Transverse colon (tissue), 4 donors: ENCODE data around the gene NKIRAS2. TPM values are rescaled to one million over a fixed set of nuclear protein-coding genes. Genes with fewer than 3 reads are reported as not detected.
A peak's percentile ranks its signal among the peaks of the same experiment; 100 is the strongest.

Source experiments
- DNase-seq: peaks from one replicate; pipeline ENCODE4 v3.0.0-alpha.2; 2019
- H3K27ac ChIP-seq, 4 donors: fragments of 200-600 bp; sonication (generic); 2 replicates each; pipeline ENCODE4 v1.5.1; 2016 to 2018; ENCODE audit warnings: inconsistent platforms in 4 of 4
- H3K27me3 ChIP-seq: fragments of 200-600 bp; sonication (generic); 2 replicates; pipeline ENCODE4 v1.5.1; 2017; ENCODE audit warnings: inconsistent platforms
- H3K36me3 ChIP-seq, 4 donors: fragments of 200-600 bp; sonication (generic); 2 replicates each; pipeline ENCODE4 v1.5.1; 2017 to 2019; ENCODE audit warnings: inconsistent platforms in 4 of 4
- H3K4me1 ChIP-seq, 4 donors: fragments of 200-600 bp; sonication (generic); 2 replicates each; pipeline ENCODE4 v1.5.1; 2017 to 2020; ENCODE audit warnings: inconsistent platforms in 4 of 4
- H3K4me3 ChIP-seq, 4 donors: fragments of 200-600 bp; sonication (generic); 1 replicate in 1 of 4; 2 replicates in 3 of 4; pipeline versions ENCODE4 v1.5.1 to v1.6.1; 2017 to 2019; ENCODE audit warnings: inconsistent platforms in 4 of 4
- H3K9me3 ChIP-seq, 2 donors: fragments of 200-600 bp; sonication (generic); 2 replicates each; pipeline ENCODE4 v1.5.1; 2017 to 2019; ENCODE audit warnings: inconsistent platforms in 2 of 2
- CTCF ChIP-seq, 5 experiments: fragments of 200-600 bp in 3 of 5; fragments of 450-650 bp in 2 of 5; sonication (generic) in 3 of 5; IDR thresholded peaks; 1 replicate in 2 of 5; 2 replicates in 3 of 5; pipeline ENCODE4 v1.5.1; 2016 to 2017; ENCODE audit warnings: antibody characterized with exemption in 5 of 5, inconsistent platforms in 3 of 5, mild to moderate bottlenecking in 2 of 5, moderate library complexity in 1 of 5
- EP300 ChIP-seq: sonication (generic); formaldehyde crosslinking; IDR thresholded peaks from one replicate; pipeline ENCODE4 v1.6.1; 2017; ENCODE audit warnings: antibody characterized with exemption, low read depth
- POLR2A ChIP-seq: fragments of 450-650 bp; IDR thresholded peaks from one replicate; pipeline ENCODE4 v1.6.1; 2016; ENCODE audit warnings: antibody characterized with exemption, mild to moderate bottlenecking, moderate library complexity
- POLR2AphosphoS5 ChIP-seq, 3 donors: sonication (generic); formaldehyde crosslinking; IDR thresholded peaks; one replicate each; pipeline ENCODE4 v1.6.1; 2016; ENCODE audit warnings: antibody characterized with exemption in 3 of 3
- whole genome bisulfite sequencing, 2 donors: methylation state at CpG; one replicate each; pipeline ENCODE4 v1.1.5; 2018; ENCODE audit warnings: low coverage in 1 of 2; 5-methylcytosine and 5-hydroxymethylcytosine counted together
- in situ Hi-C, 4 donors: fragments of 200-750 bp; cut with MboI; loops; one replicate each; pipeline versions ENCODE4 v1.15.0 to v1.15.1; 2017; ENCODE audit warnings: low sequenced_read_pairs in 3 of 4, low pct_ligation_motif_present in 1 of 4, low pct_unique_long_range_greater_than_20kb in 1 of 4
- intact Hi-C: fragments of 100-400 bp; cut with DNase I; formaldehyde crosslinking; loops from one replicate; pipeline ENCODE4 v1.15.1; 2023; ENCODE audit warnings: low total_unique reads
- total RNA-seq, 4 donors: library from RNA; depleted of rRNA; stranded (reverse); fragments of >200 nt; gene quantifications; one replicate each; pipeline ENCODE4 v1.1.0, GENCODE V29; 2016

Gene NKIRAS2
- total RNA-seq, 4 donors from 2014 or later: 20.5 to 52.7 (median 35.0) TPM

GRCh38 chr17:41987642-41988041 is 32.2 kb upstream of the NKIRAS2 start:
- 84% methylated on average over 3 of the region's 3 CpGs; no CpG with 5 or more reads in 1 of the 2 donors for WGBS, 2 donors
- peaks cover 3 to 27% (median 9%) of the 10 kb centered on the region in 4 donors for H3K4me1 ChIP-seq
- TF ChIP-seq CTCF (IDR thresholded peaks at IDR 0.05) (no peak), POLR2AphosphoS5 (IDR thresholded peaks at IDR 0.05) (no peak), EP300 (no peak), POLR2A (no peak)
- no peaks in the 10 kb centered on the region for H3K27me3 ChIP-seq
- no peak overlapping the region for H3K4me3 ChIP-seq
- intact Hi-C loops: no loop called here
- DNase-seq: no peak
- in situ Hi-C loops: no loop called here
- no peak overlapping the region for H3K27ac ChIP-seq
- peaks cover 0 to 60% (median 22%) of the 10 kb centered on the region in 4 donors for H3K36me3 ChIP-seq
- H3K9me3 ChIP-seq: no peaks in the 10 kb centered on the region

GRCh38 chr17:41988418-41988817 is 31.5 kb upstream of the NKIRAS2 start:
- Histone ChIP-seq H3K27ac (no peak overlapping the region), H3K27me3 (no peaks in the 10 kb centered on the region), H3K4me3 (no peak overlapping the region), H3K36me3 (peaks cover 0 to 62% (median 23%) of the 10 kb centered on the region in 4 donors), H3K4me1 (peaks cover 3 to 27% (median 9%) of the 10 kb centered on the region in 4 donors), H3K9me3 (no peaks in the 10 kb centered on the region)
- in situ Hi-C loops (no loop called here), intact Hi-C loops (no loop called here)
- no peak for DNase-seq
- TF ChIP-seq EP300 (no peak), CTCF (IDR thresholded peaks at IDR 0.05) (no peak), POLR2AphosphoS5 (IDR thresholded peaks at IDR 0.05) (no peak)
- 95 to 100% methylated on average over 2 of the region's 2 CpGs for WGBS, 2 donors

- no peak for DNase-seq
- 66 to 78% methylated on average over 3 to 5 of the region's 5 CpGs for WGBS, 2 donors
- no peaks in the 10 kb centered on the region for H3K9me3 ChIP-seq
- no peaks in the 10 kb centered on the region for H3K27me3 ChIP-seq
- H3K4me1 ChIP-seq: peaks cover 3 to 27% (median 9%) of the 10 kb centered on the region in 4 donors
- no peak overlapping the region for H3K4me3 ChIP-seq
- in situ Hi-C loops (no loop called here), intact Hi-C loops (no loop called here)
- peak overlapping the region; percentile 18 to 62 (median 51) for H3K27ac ChIP-seq
- peaks cover 0 to 61% (median 24%) of the 10 kb centered on the region in 4 donors for H3K36me3 ChIP-seq
- no peak for TF ChIP-seq POLR2A
- no peak for TF ChIP-seq POLR2AphosphoS5 (IDR thresholded peaks at IDR 0.05)
- TF ChIP-seq EP300: no peak
Observed at GRCh38 chr17:41989702-41990419, 30.0 kb upstream of the NKIRAS2 start.

GRCh38 chr17:41992576-41992975 is 27.3 kb upstream of the NKIRAS2 start:
- Histone ChIP-seq H3K4me1 (peaks cover 3 to 27% (median 9%) of the 10 kb centered on the region in 4 donors), H3K27ac (peak overlapping the region in 2 of 4 donors; percentile 4 to 9), H3K36me3 (peaks cover 0 to 61% (median 29%) of the 10 kb centered on the region in 4 donors), H3K9me3 (no peaks in the 10 kb centered on the region), H3K4me3 (no peak overlapping the region), H3K27me3 (no peaks in the 10 kb centered on the region)
- in situ Hi-C loops (no loop called here), intact Hi-C loops (no loop called here)
- no peak for TF ChIP-seq POLR2AphosphoS5 (IDR thresholded peaks at IDR 0.05)
- no peak for TF ChIP-seq CTCF (IDR thresholded peaks at IDR 0.05)
- TF ChIP-seq EP300: no peak
- no peak for TF ChIP-seq POLR2A
- 58 to 88% methylated on average over 3 of the region's 3 CpGs for WGBS, 2 donors
- no peak for DNase-seq
